ENCODE data around the gene ATP8B3. TPM values are rescaled to one million over a fixed set of nuclear protein-coding genes. Genes with fewer than 3 reads are reported as not detected.
A peak's percentile ranks its signal among the peaks of the same experiment; 100 is the strongest.

The ATP8B3 gene
- total RNA-seq, 4 donors from 2014 or later = 0.27 to 0.75 TPM; not detected in 2

DNA sequence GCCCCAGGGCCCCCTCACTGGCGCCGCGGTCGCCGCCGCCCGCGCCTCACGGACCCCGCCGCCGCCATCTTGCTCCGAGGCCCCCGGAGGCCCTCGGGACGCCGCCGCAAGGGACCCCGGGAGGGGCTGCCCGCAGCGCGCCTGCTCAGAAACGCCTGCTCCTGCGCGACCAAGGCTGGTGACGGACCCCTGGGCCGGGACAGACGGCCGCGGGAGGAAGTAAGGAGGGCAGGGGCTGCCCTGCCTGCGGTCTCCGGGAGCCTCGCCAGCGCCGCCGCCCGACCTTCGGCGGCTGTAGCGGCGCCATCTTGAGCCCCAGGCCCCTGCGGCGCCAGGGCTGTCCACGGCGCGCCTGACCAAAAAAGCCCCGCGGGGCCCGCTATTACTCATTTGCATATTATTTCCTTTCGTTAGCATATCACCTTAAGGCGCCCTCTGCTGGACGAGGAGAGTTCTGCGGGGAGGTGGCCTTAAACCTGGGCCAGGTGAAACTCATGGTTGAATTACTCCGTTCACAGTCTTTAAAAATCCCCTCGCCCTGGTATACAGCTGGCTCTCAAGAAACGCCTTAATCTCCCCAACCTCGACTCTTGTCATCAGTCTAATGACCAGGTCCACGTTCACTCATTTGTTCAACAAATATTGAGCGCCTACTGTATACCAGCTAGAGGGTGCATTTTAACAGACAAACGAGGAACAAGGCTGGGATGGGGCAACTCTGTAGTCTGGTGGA lies 36.5 kb upstream of the ATP8B3 start, which contains the start of gene REXO1:
TSS of gene REXO1 (minus strand) at position 85 of the 733 bp plus-strand sequence. CDS start 125 bp downstream, outside the sequence.
- Histone ChIP-seq H3K4me1 (peaks cover 28 to 67% (median 60%) of the 10 kb centered on the region in 4 donors), H3K27me3 (no peaks in the 10 kb centered on the region), H3K36me3 (no peaks in the 10 kb centered on the region), H3K9me3 (no peaks in the 10 kb centered on the region), H3K27ac (peak within 1 kb of the TSS; percentile 94 to 99 (median 97)), H3K4me3 (peak within 1 kb of the TSS; percentile 95 to 99 (median 97))
- WGBS, 2 donors (ENCODE audit: low coverage in 1 of 2) = 2% methylated on average over 9 to 48 of the region's 60 CpGs
- TF ChIP-seq EP300 (IDR thresholded peaks at IDR 0.05; ENCODE audit: low read depth) (no peak), POLR2AphosphoS5 (IDR thresholded peaks at IDR 0.05) (peak; percentile 41 to 55 (median 55)), POLR2A (IDR thresholded peaks at IDR 0.05) (peak; percentile 48)
- TF ChIP-seq, protein P1, sequence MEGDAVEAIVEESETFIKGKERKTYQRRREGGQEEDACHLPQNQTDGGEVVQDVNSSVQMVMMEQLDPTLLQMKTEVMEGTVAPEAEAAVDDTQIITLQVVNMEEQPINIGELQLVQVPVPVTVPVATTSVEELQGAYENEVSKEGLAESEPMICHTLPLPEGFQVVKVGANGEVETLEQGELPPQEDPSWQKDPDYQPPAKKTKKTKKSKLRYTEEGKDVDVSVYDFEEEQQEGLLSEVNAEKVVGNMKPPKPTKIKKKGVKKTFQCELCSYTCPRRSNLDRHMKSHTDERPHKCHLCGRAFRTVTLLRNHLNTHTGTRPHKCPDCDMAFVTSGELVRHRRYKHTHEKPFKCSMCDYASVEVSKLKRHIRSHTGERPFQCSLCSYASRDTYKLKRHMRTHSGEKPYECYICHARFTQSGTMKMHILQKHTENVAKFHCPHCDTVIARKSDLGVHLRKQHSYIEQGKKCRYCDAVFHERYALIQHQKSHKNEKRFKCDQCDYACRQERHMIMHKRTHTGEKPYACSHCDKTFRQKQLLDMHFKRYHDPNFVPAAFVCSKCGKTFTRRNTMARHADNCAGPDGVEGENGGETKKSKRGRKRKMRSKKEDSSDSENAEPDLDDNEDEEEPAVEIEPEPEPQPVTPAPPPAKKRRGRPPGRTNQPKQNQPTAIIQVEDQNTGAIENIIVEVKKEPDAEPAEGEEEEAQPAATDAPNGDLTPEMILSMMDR (IDR thresholded peaks at IDR 0.05) = peak; percentile 88 to 97 (median 96)
- in situ Hi-C loops (cut with MboI; ENCODE audit: low pct_ligation_motif_present in 1 of 4, low pct_unique_long_range_greater_than_20kb in 1 of 4, low sequenced_read_pairs in 3 of 4) (no loop called here), intact Hi-C loops (cut with DNase I; ENCODE audit: low total_unique reads) (no loop called here)
- DNase-seq = peak; percentile 98

DNA sequence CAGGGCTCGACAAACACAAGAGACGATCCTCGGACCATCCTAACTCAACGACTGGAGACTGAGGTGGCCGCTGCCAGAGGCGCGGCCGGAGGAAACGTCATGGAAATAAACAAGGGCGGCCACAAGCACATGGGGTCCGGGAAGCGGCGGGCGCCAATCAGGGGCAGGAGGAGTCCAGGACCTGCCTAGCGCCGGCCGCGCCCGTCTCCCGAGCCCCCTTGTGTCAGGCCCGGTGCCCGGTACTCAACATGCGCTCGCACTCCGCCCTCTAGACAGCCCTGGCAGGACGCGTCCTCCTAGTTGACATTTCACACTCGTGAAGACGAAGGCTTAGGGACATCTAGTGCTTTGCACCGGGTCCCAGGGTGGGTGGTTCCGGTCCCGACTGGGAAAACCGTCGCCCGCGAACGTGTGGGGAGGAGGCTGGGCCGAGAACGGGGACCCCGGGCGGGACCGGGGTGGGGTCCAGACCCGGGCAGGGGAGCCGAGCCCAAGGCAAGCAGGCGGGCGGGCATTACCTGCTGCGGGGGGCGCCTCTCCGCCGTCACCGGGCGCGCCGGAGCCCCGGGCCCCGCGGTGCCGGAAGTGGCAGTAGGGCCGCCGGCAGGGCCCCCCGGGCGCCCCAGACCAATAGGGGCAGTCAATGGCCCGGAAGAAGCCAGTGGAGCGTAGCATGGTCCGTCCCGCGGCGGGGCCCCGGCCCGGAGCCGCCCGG lies 35.8 kb upstream of the ATP8B3 start:
- Histone ChIP-seq H3K9me3 (no peaks in the 10 kb centered on the region), H3K4me3 (peak overlapping the region; percentile 95 to 99 (median 97)), H3K4me1 (peaks cover 26 to 67% (median 52%) of the 10 kb centered on the region in 4 donors), H3K27ac (peak overlapping the region; percentile 94 to 99 (median 97)), H3K27me3 (no peaks in the 10 kb centered on the region), H3K36me3 (no peaks in the 10 kb centered on the region)
- in situ Hi-C loops (cut with MboI; ENCODE audit: low pct_ligation_motif_present in 1 of 4, low pct_unique_long_range_greater_than_20kb in 1 of 4, low sequenced_read_pairs in 3 of 4) = no loop called here
- WGBS, 2 donors (ENCODE audit: low coverage in 1 of 2) = 1% methylated on average over 41 of the region's 72 CpGs; no CpG with 5 or more reads in 1 of the 2 donors
- peak; percentile 61 for DNase-seq
- intact Hi-C loops (cut with DNase I; ENCODE audit: low total_unique reads) = no loop called here
- TF ChIP-seq POLR2AphosphoS5 (IDR thresholded peaks at IDR 0.05) = no peak
- peak; percentile 36 for TF ChIP-seq POLR2A (IDR thresholded peaks at IDR 0.05)

DNA sequence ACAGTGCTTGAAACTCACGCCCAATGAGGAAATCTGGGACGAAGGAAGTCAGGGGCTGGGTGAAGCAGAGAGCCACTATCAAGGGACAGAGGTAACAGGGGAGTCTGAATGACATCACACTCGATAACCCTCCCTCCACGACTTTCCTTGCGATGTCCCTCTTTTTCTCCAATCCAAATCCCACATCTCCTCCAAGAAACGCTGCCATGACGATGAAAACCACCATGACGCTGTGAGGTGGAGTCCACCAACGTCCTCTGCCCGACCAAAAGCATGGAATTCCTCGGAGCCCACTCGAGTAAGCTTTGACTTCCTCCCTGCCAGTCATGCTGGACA lies 35.2 kb upstream of the ATP8B3 start:
- H3K36me3 ChIP-seq = no peaks in the 10 kb centered on the region
- peaks cover 24 to 67% (median 47%) of the 10 kb centered on the region in 4 donors for H3K4me1 ChIP-seq
- 7 to 12% methylated on average over 6 to 12 of the region's 12 CpGs for WGBS, 2 donors (ENCODE audit: low coverage in 1 of 2)
- peak overlapping the region; percentile 95 to 99 (median 97) for H3K4me3 ChIP-seq
- in situ Hi-C loops (cut with MboI; ENCODE audit: low pct_ligation_motif_present in 1 of 4, low pct_unique_long_range_greater_than_20kb in 1 of 4, low sequenced_read_pairs in 3 of 4) (no loop called here), intact Hi-C loops (cut with DNase I; ENCODE audit: low total_unique reads) (no loop called here)
- H3K27ac ChIP-seq = peak overlapping the region; percentile 94 to 99 (median 97)
- no peak for DNase-seq
- no peak for TF ChIP-seq EP300 (IDR thresholded peaks at IDR 0.05; ENCODE audit: low read depth)
- TF ChIP-seq, protein P1 (IDR thresholded peaks at IDR 0.05) = no peak
- TF ChIP-seq POLR2AphosphoS5 (IDR thresholded peaks at IDR 0.05) = no peak
- no peak for TF ChIP-seq POLR2A (IDR thresholded peaks at IDR 0.05)
- no peaks in the 10 kb centered on the region for H3K27me3 ChIP-seq
- no peaks in the 10 kb centered on the region for H3K9me3 ChIP-seq

DNA sequence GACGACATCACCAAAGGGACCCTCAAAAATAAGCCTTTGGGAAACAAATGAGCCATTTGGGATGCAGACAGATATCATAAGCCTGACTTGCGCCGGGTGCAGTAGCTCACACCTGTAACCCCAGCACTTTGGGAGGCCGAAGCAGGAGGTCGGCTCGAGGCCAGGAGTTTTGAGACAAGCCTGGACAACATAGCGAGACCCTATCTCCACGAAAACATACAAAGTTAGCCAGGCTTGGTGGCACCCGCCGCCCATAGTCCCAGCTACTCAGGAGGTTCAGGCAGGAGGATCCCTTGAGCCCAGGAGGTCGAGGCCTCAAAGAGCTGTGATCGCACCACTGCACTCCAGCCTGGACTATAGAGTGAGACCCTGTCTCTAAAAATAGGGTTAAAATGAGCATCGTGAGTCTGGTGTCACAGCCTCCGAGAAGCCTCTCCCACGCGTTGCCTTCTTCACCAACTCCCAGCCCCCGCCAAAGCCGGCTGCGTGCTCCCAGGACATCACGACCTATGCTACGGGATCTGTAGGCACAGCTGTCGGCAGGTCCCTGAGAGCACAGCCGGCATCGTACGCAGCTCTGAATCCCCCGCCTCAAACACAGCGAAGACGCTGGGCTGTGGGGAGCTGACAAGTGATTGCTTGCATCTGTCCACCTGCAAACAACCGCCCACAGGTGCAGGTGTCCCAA lies 34.6 kb upstream of the ATP8B3 start:
- no peaks in the 10 kb centered on the region for H3K9me3 ChIP-seq
- TF ChIP-seq POLR2AphosphoS5 (IDR thresholded peaks at IDR 0.05) (no peak), POLR2A (IDR thresholded peaks at IDR 0.05) (no peak), EP300 (IDR thresholded peaks at IDR 0.05; ENCODE audit: low read depth) (no peak)
- TF ChIP-seq, protein P1 (IDR thresholded peaks at IDR 0.05) = no peak
- no peaks in the 10 kb centered on the region for H3K36me3 ChIP-seq
- in situ Hi-C loops (cut with MboI; ENCODE audit: low pct_ligation_motif_present in 1 of 4, low pct_unique_long_range_greater_than_20kb in 1 of 4, low sequenced_read_pairs in 3 of 4) (no loop called here), intact Hi-C loops (cut with DNase I; ENCODE audit: low total_unique reads) (no loop called here)
- peak overlapping the region in 3 of 4 donors; percentile 95 to 99 (median 96) for H3K4me3 ChIP-seq
- DNase-seq = no peak
- peaks cover 22 to 66% (median 41%) of the 10 kb centered on the region in 4 donors for H3K4me1 ChIP-seq
- H3K27ac ChIP-seq = peak overlapping the region in 3 of 4 donors; percentile 94 to 99 (median 97)
- WGBS, 2 donors (ENCODE audit: low coverage in 1 of 2) = 81 to 82% methylated on average over 3 to 29 of the region's 29 CpGs
- no peaks in the 10 kb centered on the region for H3K27me3 ChIP-seq
